HEK293 (cell line): ENCODE measurements around the gene NFIB.

ENCODE experiments used
- IKZF3 ChIP-seq: fragments of 450-650 bp; IDR thresholded peaks from 2 replicates; pipeline ENCODE4 v1.5.0; 2018; ENCODE audit warnings: missing biosample characterization, mild to moderate bottlenecking, missing genetic modification characterization, moderate library complexity
- ZNF19 ChIP-seq: fragments of 450-650 bp; formaldehyde crosslinking; IDR thresholded peaks from 2 replicates; pipeline ENCODE4; 2016; ENCODE audit warnings: missing biosample characterization, missing genetic modification characterization, low read depth
- ZNF501 ChIP-seq: fragments of 450-650 bp; formaldehyde crosslinking; IDR thresholded peaks from 2 replicates; pipeline ENCODE4 v1.5.1; 2016; ENCODE audit warnings: missing biosample characterization, missing genetic modification characterization
- ZNF510 ChIP-seq: fragments of 450-650 bp; formaldehyde crosslinking; IDR thresholded peaks from 2 replicates; pipeline ENCODE4 v1.5.1; 2018; ENCODE audit warnings: mild to moderate bottlenecking, missing genetic modification characterization, missing biosample characterization; ENCODE audit not compliant: insufficient replicate concordance
- ZNF558 ChIP-seq: fragments of 450-650 bp; formaldehyde crosslinking; IDR thresholded peaks from 2 replicates; pipeline ENCODE4 v1.5.1; 2016; ENCODE audit warnings: missing biosample characterization, missing genetic modification characterization
- ZSCAN23 ChIP-seq: fragments of 450-650 bp; formaldehyde crosslinking; IDR thresholded peaks from 2 replicates; pipeline ENCODE4 v1.5.1; 2016; ENCODE audit warnings: missing biosample characterization, missing genetic modification characterization
- TF ChIP-seq, protein P1 (sequence below): fragments of 450-650 bp; formaldehyde crosslinking; IDR thresholded peaks from 2 replicates; pipeline ENCODE4 v1.5.1; 2016; ENCODE audit warnings: missing biosample characterization, missing genetic modification characterization

- TF ChIP-seq ZNF558 (tag by site-specific recombination) (no peak), ZNF510 (no peak), IKZF3 (tag by site-specific recombination) (no peak), ZSCAN23 (tag by site-specific recombination) (no peak), ZNF19 (tag by site-specific recombination) (no peak), ZNF501 (tag by site-specific recombination) (no peak)
- TF ChIP-seq, protein P1, sequence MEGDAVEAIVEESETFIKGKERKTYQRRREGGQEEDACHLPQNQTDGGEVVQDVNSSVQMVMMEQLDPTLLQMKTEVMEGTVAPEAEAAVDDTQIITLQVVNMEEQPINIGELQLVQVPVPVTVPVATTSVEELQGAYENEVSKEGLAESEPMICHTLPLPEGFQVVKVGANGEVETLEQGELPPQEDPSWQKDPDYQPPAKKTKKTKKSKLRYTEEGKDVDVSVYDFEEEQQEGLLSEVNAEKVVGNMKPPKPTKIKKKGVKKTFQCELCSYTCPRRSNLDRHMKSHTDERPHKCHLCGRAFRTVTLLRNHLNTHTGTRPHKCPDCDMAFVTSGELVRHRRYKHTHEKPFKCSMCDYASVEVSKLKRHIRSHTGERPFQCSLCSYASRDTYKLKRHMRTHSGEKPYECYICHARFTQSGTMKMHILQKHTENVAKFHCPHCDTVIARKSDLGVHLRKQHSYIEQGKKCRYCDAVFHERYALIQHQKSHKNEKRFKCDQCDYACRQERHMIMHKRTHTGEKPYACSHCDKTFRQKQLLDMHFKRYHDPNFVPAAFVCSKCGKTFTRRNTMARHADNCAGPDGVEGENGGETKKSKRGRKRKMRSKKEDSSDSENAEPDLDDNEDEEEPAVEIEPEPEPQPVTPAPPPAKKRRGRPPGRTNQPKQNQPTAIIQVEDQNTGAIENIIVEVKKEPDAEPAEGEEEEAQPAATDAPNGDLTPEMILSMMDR, result no peak
These were observed 31.7 kb upstream of the NFIB start for GRCh38 chr9:14345354-14346230.
